Measurements from ENCODE around the gene CRELD2. TPM values are rescaled to one million over a fixed set of nuclear protein-coding genes. Genes with fewer than 3 reads are reported as not detected.

Gene CRELD2
- total and polyA plus RNA-seq, 5 donors: 21.8 to 40.0 (median 26.5) TPM

GRCh38 chr22:49966774-49967705, 48.6 kb downstream of the CRELD2 start:
- Histone ChIP-seq H3K4me3 (ENCODE audit: low read length) (no peak overlapping the region), H3K4me1 (ENCODE audit: control insufficient read depth, insufficient read depth, low read length) (peaks cover 18% of the 10 kb centered on the region)

GRCh38 chr22:49967706-49968208, 49.3 kb downstream of the CRELD2 start:
- intact Hi-C loops (cut with DNase I): no loop called here
- Histone ChIP-seq H3K9me3 (ENCODE audit: control insufficient read depth, low read length) (no peaks in the 10 kb centered on the region), H3K4me1 (ENCODE audit: control insufficient read depth, insufficient read depth, low read length) (peaks cover 18% of the 10 kb centered on the region), H3K27me3 (ENCODE audit: control insufficient read depth, insufficient read depth) (no peaks in the 10 kb centered on the region), H3K4me3 (ENCODE audit: low read length) (no peak overlapping the region), H3K27ac (ENCODE audit: low read length) (peak overlapping the region; percentile 55)
- WGBS: 31% methylated on average over 18 of the region's 18 CpGs
- ATAC-seq: peak in 1 of 2 donors; percentile 1
- DNase-seq: peak; percentile 76 to 87 (median 87)

More at GRCh38 chr22:49966774-49967705, 48.6 kb downstream of the CRELD2 start:
- Histone ChIP-seq H3K27ac (ENCODE audit: low read length) (peak overlapping the region; percentile 55), H3K27me3 (ENCODE audit: control insufficient read depth, insufficient read depth) (no peaks in the 10 kb centered on the region), H3K9me3 (ENCODE audit: control insufficient read depth, low read length) (no peaks in the 10 kb centered on the region)
- DNase-seq (peak; percentile 72 to 83 (median 81)), ATAC-seq (no peak)
- intact Hi-C loops (cut with DNase I): no loop called here
- WGBS: 38% methylated on average over 36 of the region's 36 CpGs

- peak overlapping the region; percentile 55 for H3K27ac ChIP-seq (ENCODE audit: low read length)
- 92% methylated on average over 11 of the region's 11 CpGs for WGBS
- H3K4me1 ChIP-seq (ENCODE audit: control insufficient read depth, insufficient read depth, low read length): peaks cover 13% of the 10 kb centered on the region
- no peak overlapping the region for H3K4me3 ChIP-seq (ENCODE audit: low read length)
- no peaks in the 10 kb centered on the region for H3K27me3 ChIP-seq (ENCODE audit: control insufficient read depth, insufficient read depth)
- no peaks in the 10 kb centered on the region for H3K9me3 ChIP-seq (ENCODE audit: control insufficient read depth, low read length)
- ATAC-seq: no peak
- intact Hi-C loops (cut with DNase I): no loop called here
- peak; percentile 21 to 66 (median 65) for DNase-seq
These were observed 49.9 kb downstream of the CRELD2 start for GRCh38 chr22:49968313-49968830.

GRCh38 chr22:49968831-49969661, 50.6 kb downstream of the CRELD2 start:
- H3K27ac ChIP-seq (ENCODE audit: low read length): peak overlapping the region; percentile 1
- H3K27me3 ChIP-seq (ENCODE audit: control insufficient read depth, insufficient read depth): no peaks in the 10 kb centered on the region
- peaks cover 13% of the 10 kb centered on the region for H3K4me1 ChIP-seq (ENCODE audit: control insufficient read depth, insufficient read depth, low read length)
- intact Hi-C loops (cut with DNase I): no loop called here
- ATAC-seq: no peak
- DNase-seq: peak; percentile 35 to 66 (median 60)
- WGBS: 96% methylated on average over 16 of the region's 16 CpGs
- H3K4me3 ChIP-seq (ENCODE audit: low read length): no peak overlapping the region
- no peaks in the 10 kb centered on the region for H3K9me3 ChIP-seq (ENCODE audit: control insufficient read depth, low read length)

- intact Hi-C loops (cut with DNase I): loop anchor here in 2 of 4 donors (5.0 kb wide), 1 partner anchor 38 kb away; no protein-coding TSS in a partner anchor
- DNase-seq (peak; percentile 22 to 63 (median 50)), ATAC-seq (no peak)
- peak overlapping the region; percentile 28 for H3K27ac ChIP-seq (ENCODE audit: low read length)
- peaks cover 13% of the 10 kb centered on the region for H3K4me1 ChIP-seq (ENCODE audit: control insufficient read depth, insufficient read depth, low read length)
- WGBS: 90% methylated on average over 8 of the region's 8 CpGs
- no peaks in the 10 kb centered on the region for H3K9me3 ChIP-seq (ENCODE audit: control insufficient read depth, low read length)
- H3K4me3 ChIP-seq (ENCODE audit: low read length): no peak overlapping the region
- no peaks in the 10 kb centered on the region for H3K27me3 ChIP-seq (ENCODE audit: control insufficient read depth, insufficient read depth)
These were observed 51.5 kb downstream of the CRELD2 start for GRCh38 chr22:49969751-49970527.

- DNase-seq: peak; percentile 96 to 98 (median 97)
- 9% methylated on average over 32 of the region's 32 CpGs for WGBS
- peaks cover 14% of the 10 kb centered on the region for H3K4me1 ChIP-seq (ENCODE audit: control insufficient read depth, insufficient read depth, low read length)
- H3K27me3 ChIP-seq (ENCODE audit: control insufficient read depth, insufficient read depth): no peaks in the 10 kb centered on the region
- H3K4me3 ChIP-seq (ENCODE audit: low read length): peak overlapping the region; percentile 38
- intact Hi-C loops (cut with DNase I): loop anchor here in 2 of 4 donors (5.0 kb wide), 1 partner anchor 38 kb away; no protein-coding TSS in a partner anchor
- H3K9me3 ChIP-seq (ENCODE audit: control insufficient read depth, low read length): no peaks in the 10 kb centered on the region
- H3K27ac ChIP-seq (ENCODE audit: low read length): peak overlapping the region; percentile 71
- ATAC-seq: peak; percentile 86 to 93
These were observed 52.2 kb downstream of the CRELD2 start for GRCh38 chr22:49970528-49971231.

GRCh38 chr22:49971232-49972162, 53.1 kb downstream of the CRELD2 start:
- Histone ChIP-seq H3K4me3 (ENCODE audit: low read length) (peak overlapping the region; percentile 38), H3K27me3 (ENCODE audit: control insufficient read depth, insufficient read depth) (no peaks in the 10 kb centered on the region), H3K9me3 (ENCODE audit: control insufficient read depth, low read length) (no peaks in the 10 kb centered on the region), H3K27ac (ENCODE audit: low read length) (peak overlapping the region; percentile 71), H3K4me1 (ENCODE audit: control insufficient read depth, insufficient read depth, low read length) (peaks cover 12% of the 10 kb centered on the region)
- ATAC-seq: peak; percentile 78 to 83
- 8% methylated on average over 81 of the region's 81 CpGs for WGBS
- peak; percentile 92 to 94 (median 93) for DNase-seq
- intact Hi-C loops (cut with DNase I): loop anchor here in 2 of 4 donors (5.0 kb wide), 1 partner anchor 39 kb away; no protein-coding TSS in a partner anchor

GRCh38 chr22:49972163-49973017, 54.0 kb downstream of the CRELD2 start:
- H3K4me1 ChIP-seq (ENCODE audit: control insufficient read depth, insufficient read depth, low read length): peaks cover 5% of the 10 kb centered on the region
- H3K27me3 ChIP-seq (ENCODE audit: control insufficient read depth, insufficient read depth): no peaks in the 10 kb centered on the region
- no peaks in the 10 kb centered on the region for H3K9me3 ChIP-seq (ENCODE audit: control insufficient read depth, low read length)
- intact Hi-C loops (cut with DNase I): loop anchor here in 2 of 4 donors (5.0 kb wide), 1 partner anchor 40 kb away; no protein-coding TSS in a partner anchor
- ATAC-seq (no peak), DNase-seq (peak; percentile 37 to 79 (median 78))
- WGBS: 43% methylated on average over 45 of the region's 45 CpGs
- no peak overlapping the region for H3K27ac ChIP-seq (ENCODE audit: low read length)
- H3K4me3 ChIP-seq (ENCODE audit: low read length): no peak overlapping the region
